VCaP (cell line): ENCODE data around the gene REG4.

Source experiments
- H3K27ac ChIP-seq: fragments of 450-650 bp; 2 replicates; pipeline ENCODE4 v1.5.1; 2017
- TF ChIP-seq, protein P1 (sequence below): fragments of 450-650 bp; conservative IDR thresholded peaks from 2 replicates; pipeline ENCODE4 v1.5.1; 2017; ENCODE audit warnings: mild to moderate bottlenecking, moderate library complexity

The REG4 gene

DNA sequence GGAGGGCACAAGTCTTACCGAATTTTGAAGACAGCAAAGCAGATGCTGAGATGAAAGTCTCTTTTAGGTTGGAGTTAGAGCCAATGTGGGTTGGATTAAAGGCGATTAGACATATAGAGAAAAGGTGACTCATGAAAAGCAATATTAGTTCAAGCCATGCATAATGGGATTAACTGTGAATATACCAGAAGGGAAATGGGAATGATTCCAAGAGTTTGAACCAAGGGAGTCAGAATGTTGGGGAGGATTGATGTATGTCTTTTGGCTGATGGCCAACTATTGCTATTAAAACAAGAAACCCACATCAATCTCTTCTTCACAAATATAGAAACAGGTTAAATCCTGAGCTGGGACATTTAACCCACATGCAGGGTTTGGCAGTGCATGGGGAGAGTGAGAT, 43.8 kb downstream of the REG4 start:
- H3K27ac ChIP-seq, result peak overlapping the region; percentile 90
- TF ChIP-seq, protein P1, sequence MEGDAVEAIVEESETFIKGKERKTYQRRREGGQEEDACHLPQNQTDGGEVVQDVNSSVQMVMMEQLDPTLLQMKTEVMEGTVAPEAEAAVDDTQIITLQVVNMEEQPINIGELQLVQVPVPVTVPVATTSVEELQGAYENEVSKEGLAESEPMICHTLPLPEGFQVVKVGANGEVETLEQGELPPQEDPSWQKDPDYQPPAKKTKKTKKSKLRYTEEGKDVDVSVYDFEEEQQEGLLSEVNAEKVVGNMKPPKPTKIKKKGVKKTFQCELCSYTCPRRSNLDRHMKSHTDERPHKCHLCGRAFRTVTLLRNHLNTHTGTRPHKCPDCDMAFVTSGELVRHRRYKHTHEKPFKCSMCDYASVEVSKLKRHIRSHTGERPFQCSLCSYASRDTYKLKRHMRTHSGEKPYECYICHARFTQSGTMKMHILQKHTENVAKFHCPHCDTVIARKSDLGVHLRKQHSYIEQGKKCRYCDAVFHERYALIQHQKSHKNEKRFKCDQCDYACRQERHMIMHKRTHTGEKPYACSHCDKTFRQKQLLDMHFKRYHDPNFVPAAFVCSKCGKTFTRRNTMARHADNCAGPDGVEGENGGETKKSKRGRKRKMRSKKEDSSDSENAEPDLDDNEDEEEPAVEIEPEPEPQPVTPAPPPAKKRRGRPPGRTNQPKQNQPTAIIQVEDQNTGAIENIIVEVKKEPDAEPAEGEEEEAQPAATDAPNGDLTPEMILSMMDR, result no peak

DNA sequence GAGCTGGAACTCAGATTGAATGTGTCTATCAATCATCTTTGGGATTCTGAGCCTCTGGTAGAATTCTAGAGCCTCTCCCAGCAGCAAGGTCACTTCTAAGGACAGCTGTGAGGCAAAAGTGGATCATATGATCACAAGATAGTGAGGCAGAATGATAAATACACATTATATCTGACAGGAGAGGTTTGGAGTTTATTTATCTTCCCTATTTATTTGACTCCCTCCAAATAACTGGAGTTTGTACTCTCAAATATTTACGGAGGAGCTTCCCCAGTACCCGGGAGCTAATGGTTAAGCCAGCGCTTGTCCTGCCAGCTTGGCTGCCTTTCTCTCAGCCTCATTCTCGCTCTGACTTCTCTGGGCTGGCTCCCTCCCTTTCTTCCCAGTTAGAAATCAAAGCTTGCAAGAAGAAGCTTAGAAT, 44.9 kb downstream of the REG4 start:
- TF ChIP-seq, protein P1, result no peak
- peak overlapping the region; percentile 90 for H3K27ac ChIP-seq

DNA sequence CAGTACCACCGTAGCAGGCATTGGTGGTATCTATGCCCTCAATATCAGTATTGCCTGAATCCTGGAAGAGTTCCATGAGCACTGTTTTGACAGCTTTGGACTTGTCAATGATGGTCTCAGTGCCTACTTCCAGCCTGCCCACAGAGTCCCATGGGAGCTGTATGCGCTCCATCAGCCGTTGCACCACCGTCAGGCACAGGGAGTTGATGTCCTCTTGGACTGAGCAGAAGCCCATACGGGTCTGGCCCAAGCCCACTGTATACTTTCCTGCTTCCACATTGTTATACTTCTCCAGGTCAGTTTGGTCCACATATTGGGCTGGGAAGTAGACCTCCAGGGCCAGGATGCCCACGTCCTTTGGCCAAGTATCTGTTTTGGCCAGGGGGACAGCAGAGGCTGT, 47.0 kb downstream of the REG4 start:
- TF ChIP-seq, protein P1, result no peak
- peak overlapping the region; percentile 90 for H3K27ac ChIP-seq

DNA sequence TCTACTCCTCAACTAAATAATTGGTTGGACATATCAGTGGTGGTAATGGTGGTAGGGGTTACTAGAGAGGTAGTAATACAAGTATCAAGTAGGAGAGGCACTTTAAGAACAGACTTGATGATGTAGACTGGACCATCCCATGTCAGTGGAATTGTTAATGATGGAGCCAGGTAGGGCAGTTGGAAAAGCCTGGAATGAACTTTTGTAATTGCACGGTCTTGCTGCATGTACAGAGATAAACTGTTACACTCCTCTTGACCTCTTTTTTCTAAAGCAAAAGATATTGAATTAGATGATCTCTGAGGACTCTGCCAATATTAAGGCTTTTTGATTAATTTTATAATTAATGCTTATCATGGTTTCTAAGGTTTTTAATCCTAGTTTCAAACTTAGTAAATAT, 48.3 kb downstream of the REG4 start:
- H3K27ac ChIP-seq, result no peak overlapping the region
- TF ChIP-seq, protein P1, result no peak

DNA sequence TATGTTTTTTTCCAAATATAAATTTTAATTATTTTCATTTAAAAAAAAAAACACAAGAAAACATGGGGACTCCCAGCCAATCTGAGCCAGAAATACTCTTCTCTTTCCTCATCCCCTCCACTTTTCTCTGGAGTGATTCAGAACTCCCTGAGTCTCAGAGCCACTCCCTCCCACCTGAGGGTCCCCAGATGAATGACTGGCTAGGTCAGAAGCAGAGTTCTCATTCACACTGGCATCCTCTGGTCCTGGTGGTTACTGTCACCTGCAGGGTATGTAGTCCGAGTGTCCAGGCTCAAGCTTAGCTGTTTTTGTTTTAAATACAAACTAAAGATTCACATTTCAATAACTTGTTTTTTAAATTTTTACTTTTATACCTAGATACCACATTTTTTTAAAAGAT, 48.9 kb downstream of the REG4 start:
- H3K27ac ChIP-seq, result no peak overlapping the region
- TF ChIP-seq, protein P1, result no peak

DNA sequence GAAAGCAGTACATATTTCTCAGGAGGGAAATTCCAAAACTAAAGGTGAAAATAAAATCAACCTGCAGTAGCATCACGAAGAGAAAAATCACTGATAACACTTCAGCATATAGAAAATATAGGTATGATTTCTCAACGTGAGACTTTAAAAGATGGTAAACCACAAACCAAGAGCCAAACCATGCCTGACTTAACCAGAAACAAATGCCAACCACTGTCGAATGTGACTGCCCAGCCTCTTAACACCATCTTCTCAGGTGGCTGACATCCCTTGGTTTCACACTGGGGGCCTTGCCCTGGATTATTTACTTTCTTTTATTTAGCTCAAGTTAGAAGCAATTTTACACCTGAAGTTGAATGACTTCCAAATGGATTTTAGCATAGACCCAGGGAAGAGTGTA, 52.7 kb downstream of the REG4 start:
- no peak overlapping the region for H3K27ac ChIP-seq
- TF ChIP-seq, protein P1, result no peak

DNA sequence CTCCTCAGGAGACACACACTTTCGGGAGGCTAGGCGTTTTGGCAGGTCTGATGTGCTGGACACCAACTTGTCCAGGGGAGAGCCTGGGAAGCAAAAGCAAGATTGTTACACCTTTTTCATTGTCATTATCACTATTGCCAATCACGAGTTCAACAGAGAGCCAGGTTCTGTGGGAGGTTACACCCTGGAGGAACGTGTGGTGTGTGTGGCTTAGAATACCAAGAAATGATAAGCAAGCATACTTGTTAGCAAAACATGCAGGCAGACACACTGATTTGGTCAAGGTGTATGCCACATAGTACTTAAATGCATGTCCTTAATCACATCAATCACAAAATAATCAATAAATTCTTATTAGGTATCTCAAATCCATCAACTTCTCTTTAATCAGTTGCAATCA, 58.7 kb downstream of the REG4 start:
- TF ChIP-seq, protein P1, result no peak
- H3K27ac ChIP-seq, result no peak overlapping the region

DNA sequence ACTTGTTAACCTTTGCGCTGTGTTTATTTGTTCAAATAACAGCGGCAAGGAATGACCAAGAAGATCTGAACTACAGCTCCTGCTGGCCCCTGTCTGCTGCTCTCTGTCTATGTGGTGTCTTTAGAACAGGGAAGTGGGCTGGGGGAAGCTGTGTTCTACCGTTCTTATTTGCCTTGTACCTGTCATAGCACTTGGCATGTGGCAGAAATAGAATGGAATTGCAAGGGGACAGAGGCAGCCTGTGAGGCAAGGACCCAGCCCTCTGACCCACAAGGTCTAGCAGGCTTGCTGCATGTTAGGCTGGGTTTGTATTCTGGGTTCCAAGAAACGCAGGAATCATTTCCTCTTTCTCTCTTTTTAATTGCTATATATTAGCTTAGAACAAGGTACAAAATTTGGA, 63.2 kb downstream of the REG4 start:
- TF ChIP-seq, protein P1, result no peak
- no peak overlapping the region for H3K27ac ChIP-seq
